ENCODE data around the gene AATF.
"Not testable (repeated sequence)": the region's sequence is repeated elsewhere in the genome, so short reads cannot be mapped to it uniquely, and the experiment has no call there.

AATF gene

GRCh38 chr17:37052450-37052849 is 103.7 kb downstream of the AATF start:
- DNase-seq = no peak

GRCh38 chr17:37054894-37055293 is 106.1 kb downstream of the AATF start:
- DNase-seq = no peak

- DNase-seq = no peak
Measured at GRCh38 chr17:37056622-37057021, 107.9 kb downstream of the AATF start.

GRCh38 chr17:37059493-37059892 is 110.7 kb downstream of the AATF start:
- DNase-seq = no peak

GRCh38 chr17:37060094-37060493 is 111.3 kb downstream of the AATF start:
- no peak for DNase-seq

- no peak for DNase-seq
Measured at GRCh38 chr17:37060928-37061327, 112.2 kb downstream of the AATF start.

- no peak for DNase-seq
Measured at GRCh38 chr17:37062021-37062420, 113.3 kb downstream of the AATF start.

- DNase-seq = no peak
Measured at GRCh38 chr17:37064206-37064605, 115.5 kb downstream of the AATF start.

- DNase-seq = no peak
Measured at GRCh38 chr17:37064956-37065355, 116.2 kb downstream of the AATF start.

- peak; percentile 38 for DNase-seq
Measured at GRCh38 chr17:37065486-37066321, 117.0 kb downstream of the AATF start.

GRCh38 chr17:37066322-37067255 is 117.8 kb downstream of the AATF start:
- no peak for DNase-seq

GRCh38 chr17:37067555-37068111 is 118.9 kb downstream of the AATF start:
- no peak for DNase-seq

GRCh38 chr17:37068266-37068665 is 119.5 kb downstream of the AATF start:
- DNase-seq = no peak

- no peak for DNase-seq
Measured at GRCh38 chr17:37069087-37069486, 120.3 kb downstream of the AATF start.

GRCh38 chr17:37073464-37073863 is 124.7 kb downstream of the AATF start:
- DNase-seq = not testable (repeated sequence)

GRCh38 chr17:37079065-37079708 is 130.4 kb downstream of the AATF start:
- DNase-seq = no peak

- DNase-seq = no peak
Measured at GRCh38 chr17:37079735-37080134, 131.0 kb downstream of the AATF start.

- DNase-seq = no peak
Measured at GRCh38 chr17:37081287-37081686, 132.5 kb downstream of the AATF start.

- DNase-seq = peak; percentile 61
Measured at GRCh38 chr17:37082311-37082860, 133.6 kb downstream of the AATF start.

- no peak for DNase-seq
Measured at GRCh38 chr17:37082985-37083384, 134.2 kb downstream of the AATF start.

GRCh38 chr17:37083456-37083855 is 134.7 kb downstream of the AATF start:
- DNase-seq = no peak

- DNase-seq = no peak
Measured at GRCh38 chr17:37084372-37084771, 135.6 kb downstream of the AATF start.

GRCh38 chr17:37086334-37086733 is 137.6 kb downstream of the AATF start:
- DNase-seq = no peak
